Fibroblast of lung (primary cell): Measurements from ENCODE around the gene USP32. TPM values are rescaled to one million over a fixed set of nuclear protein-coding genes. Genes with fewer than 3 reads are reported as not detected.
A peak's percentile ranks its signal among the peaks of the same experiment; 100 is the strongest.

Experiments
- DNase-seq, 2 donors: peaks; one replicate each; pipeline versions ENCODE4 v3.0.0 to v3.0.0-alpha.2; 2010; ENCODE audit warnings: low read depth in 2 of 2
- H2AFZ ChIP-seq: 2 replicates; pipeline ENCODE4 v1.5.1; 2012; ENCODE audit warnings: low read length, control low read depth, inconsistent platforms
- H3K27ac ChIP-seq: 2 replicates; pipeline ENCODE4 v1.5.1; 2011; ENCODE audit warnings: low read length, control low read depth; ENCODE audit not compliant: insufficient read depth
- H3K27me3 ChIP-seq: 2 replicates; pipeline ENCODE4 v1.5.1; 2011; ENCODE audit warnings: mild to moderate bottlenecking, low read length; ENCODE audit not compliant: control insufficient read depth, insufficient read depth
- H3K36me3 ChIP-seq: 2 replicates; pipeline ENCODE4 v1.5.1; 2011; ENCODE audit warnings: low read length; ENCODE audit not compliant: control insufficient read depth, insufficient read depth
- H3K4me1 ChIP-seq: 2 replicates; pipeline ENCODE4 v1.5.1; 2011; ENCODE audit warnings: low read length; ENCODE audit not compliant: control insufficient read depth, insufficient read depth; ENCODE audit errors: extremely low read depth
- H3K4me2 ChIP-seq: 2 replicates; pipeline ENCODE4 v1.5.1; 2011; ENCODE audit warnings: low read length, control low read depth; ENCODE audit not compliant: insufficient read depth; ENCODE audit errors: extremely low read depth
- H3K4me3 ChIP-seq, 4 experiments: fragments of 200-600 bp in 1 of 4; sonication (generic) in 1 of 4; replicated peaks in 1 of 4; 2 replicates each; pipeline ENCODE4 v1.5.1; 2011 to 2016; ENCODE audit warnings: low read length in 4 of 4, low read depth in 3 of 4, mild to moderate bottlenecking in 3 of 4, control low read depth in 2 of 4, inconsistent platforms in 1 of 4, mixed read lengths in 1 of 4; ENCODE audit not compliant: insufficient read depth in 1 of 4; ENCODE audit errors: control extremely low read depth in 1 of 4
- H3K79me2 ChIP-seq: 2 replicates; pipeline ENCODE4 v1.5.1; 2012; ENCODE audit warnings: mild to moderate bottlenecking, low read length, inconsistent platforms; ENCODE audit not compliant: control insufficient read depth, insufficient read depth
- H3K9ac ChIP-seq: 2 replicates; pipeline ENCODE4 v1.5.1; 2011; ENCODE audit warnings: mild to moderate bottlenecking, low read length, control low read depth; ENCODE audit not compliant: insufficient read depth
- H3K9me3 ChIP-seq: 2 replicates; pipeline ENCODE4 v1.5.1; 2012; ENCODE audit warnings: low read depth, low read length; ENCODE audit not compliant: control insufficient read depth, insufficient read depth
- H4K20me1 ChIP-seq: 2 replicates; pipeline ENCODE4 v1.5.1; 2011; ENCODE audit warnings: low read length; ENCODE audit not compliant: control insufficient read depth, insufficient read depth; ENCODE audit errors: extremely low read depth
- CTCF ChIP-seq, 2 donors: IDR thresholded peaks in 1 of 2; conservative IDR thresholded peaks in 1 of 2; 1 replicate in 1 of 2; 2 replicates in 1 of 2; pipeline ENCODE4 v1.5.1; 2011 to 2012; ENCODE audit warnings: low read length in 2 of 2, control low read depth in 1 of 2, inconsistent platforms in 1 of 2, low read depth in 1 of 2, mild to moderate bottlenecking in 1 of 2
- EZH2 ChIP-seq: IDR thresholded peaks from 2 replicates; pipeline ENCODE4 v1.5.1; 2012; ENCODE audit warnings: low read length, control low read depth, mild to moderate bottlenecking; ENCODE audit errors: missing control alignments
- polyA plus RNA-seq, 2 donors: library from polyadenylated mRNA; depleted of rRNA in 1 of 2; stranded (reverse) in 1 of 2; unstranded in 1 of 2; fragments of >200 nt; gene quantifications; 2 replicates each; pipeline ENCODE4 v1.2.1, GENCODE V29; 2011 to 2012; ENCODE audit warnings: missing spikeins in 1 of 2
- total RNA-seq: library from RNA; depleted of rRNA; stranded (reverse); fragments of >200 nt; gene quantifications from 2 replicates; pipeline ENCODE4 v1.2.1, GENCODE V29; 2014

Gene USP32
- total and polyA plus RNA-seq, 2 donors (not counting 1 experiment from before 2014, with no cell fraction given), result 40.1 to 82.7 TPM

- H3K9ac ChIP-seq, result no peak overlapping the region
- H3K4me3 ChIP-seq, result no peak overlapping the region
- no peak overlapping the region for H3K4me2 ChIP-seq
- no peak for DNase-seq
- peaks cover 28% of the 10 kb centered on the region for H3K79me2 ChIP-seq
- no peaks in the 10 kb centered on the region for H3K4me1 ChIP-seq
- H3K36me3 ChIP-seq, result no peaks in the 10 kb centered on the region
- H3K9me3 ChIP-seq, result no peaks in the 10 kb centered on the region
- no peaks in the 10 kb centered on the region for H4K20me1 ChIP-seq
- no peak for TF ChIP-seq CTCF (conservative IDR thresholded peaks at IDR 0.05 in 1 of 2, IDR thresholded peaks at IDR 0.05 in 1 of 2; ENCODE audit: low read depth in 1 of 2, low read length in 2 of 2)
- TF ChIP-seq EZH2, result no peak
- H3K27ac ChIP-seq, result no peak overlapping the region
- H2AFZ ChIP-seq, result no peak overlapping the region
- H3K27me3 ChIP-seq, result no peaks in the 10 kb centered on the region
Observed at GRCh38 chr17:60332574-60332973, 59.4 kb downstream of the USP32 start.

GRCh38 chr17:60330731-60331130 lies 61.2 kb downstream of the USP32 start:
- no peak overlapping the region for H3K27ac ChIP-seq
- peak; percentile 27 to 59 for DNase-seq
- H3K4me1 ChIP-seq, result no peaks in the 10 kb centered on the region
- H4K20me1 ChIP-seq, result no peaks in the 10 kb centered on the region
- H3K9me3 ChIP-seq, result no peaks in the 10 kb centered on the region
- H3K9ac ChIP-seq, result no peak overlapping the region
- H2AFZ ChIP-seq, result no peak overlapping the region
- no peaks in the 10 kb centered on the region for H3K36me3 ChIP-seq
- no peak overlapping the region for H3K4me2 ChIP-seq
- peaks cover 29% of the 10 kb centered on the region for H3K79me2 ChIP-seq
- no peak for TF ChIP-seq CTCF (conservative IDR thresholded peaks at IDR 0.05 in 1 of 2, IDR thresholded peaks at IDR 0.05 in 1 of 2; ENCODE audit: low read depth in 1 of 2, low read length in 2 of 2)
- no peak for TF ChIP-seq EZH2
- H3K27me3 ChIP-seq, result no peaks in the 10 kb centered on the region
- no peak overlapping the region for H3K4me3 ChIP-seq

- TF ChIP-seq EZH2 (no peak), CTCF (conservative IDR thresholded peaks at IDR 0.05 in 1 of 2, IDR thresholded peaks at IDR 0.05 in 1 of 2; ENCODE audit: low read depth in 1 of 2, low read length in 2 of 2) (no peak)
Observed at GRCh38 chr17:60328679-60329078, 63.3 kb downstream of the USP32 start.

More at GRCh38 chr17:60328679-60329078, 63.3 kb downstream of the USP32 start:
- no peaks in the 10 kb centered on the region for H3K27me3 ChIP-seq
- no peak overlapping the region for H3K27ac ChIP-seq
- H3K4me1 ChIP-seq, result no peaks in the 10 kb centered on the region
- H3K9me3 ChIP-seq, result no peaks in the 10 kb centered on the region
- no peaks in the 10 kb centered on the region for H3K36me3 ChIP-seq
- DNase-seq, result no peak
- H3K79me2 ChIP-seq, result peaks cover 24% of the 10 kb centered on the region
- H3K4me3 ChIP-seq, result no peak overlapping the region
- no peak overlapping the region for H2AFZ ChIP-seq
- H3K4me2 ChIP-seq, result no peak overlapping the region
- no peak overlapping the region for H3K9ac ChIP-seq
- no peaks in the 10 kb centered on the region for H4K20me1 ChIP-seq
